ENCODE data around the gene MCF2L2.

The MCF2L2 gene

GRCh38 chr3:183279371-183279770, 149.0 kb downstream of the MCF2L2 start:
- no peak for TF ChIP-seq CTCF (conservative IDR thresholded peaks at IDR 0.05; ENCODE audit: low read depth, low read length)
- H3K4me3 ChIP-seq (ENCODE audit: low read length): no peak overlapping the region
- no peak for DNase-seq (ENCODE audit: low read depth)

GRCh38 chr3:183278479-183279088, 149.8 kb downstream of the MCF2L2 start:
- no peak overlapping the region for H3K4me3 ChIP-seq (ENCODE audit: low read length)
- DNase-seq (ENCODE audit: low read depth): no peak
- no peak for TF ChIP-seq CTCF (conservative IDR thresholded peaks at IDR 0.05; ENCODE audit: low read depth, low read length)

- no peak for TF ChIP-seq CTCF (conservative IDR thresholded peaks at IDR 0.05; ENCODE audit: low read depth, low read length)
- H3K4me3 ChIP-seq (ENCODE audit: low read length): no peak overlapping the region
- no peak for DNase-seq (ENCODE audit: low read depth)
Observed at GRCh38 chr3:183277260-183277659, 151.2 kb downstream of the MCF2L2 start.

DNA sequence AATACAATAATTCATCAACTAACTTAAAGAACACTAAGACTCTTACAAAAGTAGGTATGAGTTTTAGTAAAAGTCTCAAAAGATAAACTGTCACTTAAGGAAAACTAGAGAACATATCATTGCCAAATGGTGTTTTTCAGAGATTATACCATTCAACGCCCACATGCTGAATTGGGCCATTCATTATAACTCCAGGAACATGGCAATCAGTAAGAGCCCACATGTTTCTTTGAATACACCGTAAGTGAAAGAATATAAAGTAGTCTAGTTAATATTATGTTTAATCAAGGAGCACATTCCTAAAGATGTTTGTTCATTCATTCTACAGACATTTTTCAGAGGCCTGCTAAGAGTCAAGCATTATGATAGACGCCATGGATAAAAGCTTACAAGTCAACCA, 152.5 kb downstream of the MCF2L2 start:
- TF ChIP-seq CTCF (conservative IDR thresholded peaks at IDR 0.05; ENCODE audit: low read depth, low read length): no peak
- DNase-seq (ENCODE audit: low read depth): no peak
- H3K4me3 ChIP-seq (ENCODE audit: low read length): no peak overlapping the region

GRCh38 chr3:183275418-183275817, 153.0 kb downstream of the MCF2L2 start:
- no peak for TF ChIP-seq CTCF (conservative IDR thresholded peaks at IDR 0.05; ENCODE audit: low read depth, low read length)
- H3K4me3 ChIP-seq (ENCODE audit: low read length): no peak overlapping the region
- peak; percentile 60 for DNase-seq (ENCODE audit: low read depth)

- no peak overlapping the region for H3K4me3 ChIP-seq (ENCODE audit: low read length)
- DNase-seq (ENCODE audit: low read depth): no peak
- no peak for TF ChIP-seq CTCF (conservative IDR thresholded peaks at IDR 0.05; ENCODE audit: low read depth, low read length)
Observed at GRCh38 chr3:183274609-183275008, 153.8 kb downstream of the MCF2L2 start.

GRCh38 chr3:183272791-183273190, 155.6 kb downstream of the MCF2L2 start:
- DNase-seq (ENCODE audit: low read depth): no peak
- H3K4me3 ChIP-seq (ENCODE audit: low read length): no peak overlapping the region
- no peak for TF ChIP-seq CTCF (conservative IDR thresholded peaks at IDR 0.05; ENCODE audit: low read depth, low read length)
